Posterior vena cava (tissue), 2 donors: ENCODE results near the gene C9orf153. TPM values are rescaled to one million over a fixed set of nuclear protein-coding genes. Genes with fewer than 3 reads are reported as not detected.

Source experiments
- total RNA-seq, 2 donors: library from RNA; stranded (reverse); fragmentation: NEBNext Ultra II Directional; extraction: Animal tissue kit (Norgen Biotek cat#: 25700); gene quantifications; one replicate each; pipeline ENCODE4 v1.2.1, GENCODE V29; 2021
- donor health status: DM: yes; HTN: yes; CAD: no.
- donor health status: DM: yes; HTN: yes; CAD: no.

The C9orf153 gene
- total RNA-seq, 2 donors from 2014 or later, result 0.24 to 0.28 TPM

Other genes starting within 250 kb of the C9orf153 start
- gene GOLM1, start 160.1 kb downstream of the C9orf153 start, total RNA-seq, result 10 to 100 TPM; 19.6 to 22.4 TPM
- 10 to 100 TPM; 27.4 to 30.9 TPM for gene ISCA1, start 22.9 kb upstream of the C9orf153 start, total RNA-seq
- 10 to 100 TPM; 22.6 to 23.3 TPM for gene TUT7, start 94.8 kb upstream of the C9orf153 start, total RNA-seq